LNCaP clone FGC (cell line): Measurements from ENCODE around the gene ZNF302.
"Not testable (repeated sequence)": the region's sequence is repeated elsewhere in the genome, so short reads cannot be mapped to it uniquely, and the experiment has no call there.

Experiments used
- DNase-seq: peaks from one replicate; pipeline ENCODE4 v3.0.0-alpha.2; 2011; ENCODE audit warnings: low read depth
- H3K4me3 ChIP-seq: 2 replicates; pipeline ENCODE4 v1.5.1; 2011; ENCODE audit warnings: mild to moderate bottlenecking, low read depth, low read length, control low read depth
- CTCF ChIP-seq: IDR thresholded peaks from 2 replicates; pipeline ENCODE4 v1.5.1; 2012; ENCODE audit warnings: mild to moderate bottlenecking; ENCODE audit not compliant: control insufficient read depth, insufficient read depth; ENCODE audit errors: extremely low read depth

ZNF302 gene

DNA sequence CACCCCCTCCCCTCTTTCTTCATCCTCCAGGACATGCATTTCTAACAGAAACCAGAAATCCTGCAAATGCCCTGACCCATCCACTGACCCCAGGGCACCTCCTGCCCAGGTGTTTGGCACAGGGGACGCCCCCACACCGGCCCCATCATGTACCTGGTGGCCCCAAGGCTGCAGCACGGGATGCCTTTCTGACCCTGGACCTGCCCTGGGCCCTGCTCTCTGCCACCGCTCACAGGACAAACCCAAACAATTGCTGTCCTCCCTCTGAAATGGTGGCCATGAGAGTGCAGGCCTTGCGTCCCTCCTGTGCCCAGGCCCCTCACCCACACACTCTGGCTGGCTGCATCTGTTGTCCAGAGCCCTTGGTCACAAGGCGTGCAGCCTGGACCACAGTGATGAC is 12.6 kb upstream of the ZNF302 start:
- no peak for TF ChIP-seq CTCF
- no peak overlapping the region for H3K4me3 ChIP-seq
- DNase-seq: no peak

GRCh38 chr19:34665275-34665674 is 12.2 kb upstream of the ZNF302 start:
- DNase-seq: peak; percentile 34
- not testable (repeated sequence) for H3K4me3 ChIP-seq

- DNase-seq: no peak
- H3K4me3 ChIP-seq: no peak overlapping the region
- no peak for TF ChIP-seq CTCF
Measured at GRCh38 chr19:34666200-34666957, 11.1 kb upstream of the ZNF302 start.

GRCh38 chr19:34666958-34667265 is 10.6 kb upstream of the ZNF302 start:
- no peak for DNase-seq
- H3K4me3 ChIP-seq: peak overlapping the region; percentile 47; the same call in 1 of the 2 replicates

GRCh38 chr19:34667349-34668076 is 10.0 kb upstream of the ZNF302 start:
- H3K4me3 ChIP-seq: peak overlapping the region; percentile 47
- no peak for TF ChIP-seq CTCF
- no peak for DNase-seq

More at GRCh38 chr19:34666958-34667265, 10.6 kb upstream of the ZNF302 start:
- no peak for TF ChIP-seq CTCF

DNA sequence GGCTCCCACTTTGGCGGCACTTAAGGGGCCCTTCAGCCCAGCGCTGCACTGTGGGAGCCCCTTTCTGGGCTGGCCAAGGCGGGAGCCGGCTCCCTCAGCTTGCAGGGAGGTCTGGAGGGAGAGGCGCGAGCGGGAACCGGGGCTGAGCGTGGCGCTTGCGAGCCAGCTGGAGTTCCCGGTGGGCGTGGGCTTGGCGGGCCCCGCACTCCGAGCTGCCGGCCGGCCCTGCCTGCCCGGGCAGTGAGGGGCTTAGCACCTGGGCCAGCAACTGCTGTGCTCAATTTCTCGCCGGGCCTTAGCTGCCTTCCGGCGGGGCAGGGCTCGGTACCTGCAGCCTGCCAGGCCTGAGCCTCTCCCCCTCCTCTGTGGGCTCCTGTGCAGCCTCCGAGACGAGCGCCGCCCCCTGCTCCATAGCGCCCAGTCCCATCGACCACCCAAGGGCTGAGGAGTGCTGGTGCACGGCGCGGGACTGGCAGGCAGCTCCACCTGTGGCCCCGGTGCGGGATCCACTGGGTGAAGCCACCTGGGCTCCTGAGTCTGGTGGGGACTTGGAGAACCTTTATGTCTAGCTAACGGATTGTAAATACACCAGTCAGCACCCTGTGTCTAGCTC is 9.3 kb upstream of the ZNF302 start:
- DNase-seq, H3K4me3 ChIP-seq: not testable (repeated sequence)

GRCh38 chr19:34668690-34669089 is 8.8 kb upstream of the ZNF302 start:
- DNase-seq, H3K4me3 ChIP-seq: not testable (repeated sequence)

GRCh38 chr19:34669305-34669704 is 8.2 kb upstream of the ZNF302 start:
- no peak for TF ChIP-seq CTCF
- no peak overlapping the region for H3K4me3 ChIP-seq
- peak; percentile 68 for DNase-seq
